ENCODE results near the gene POFUT1.

DNA sequence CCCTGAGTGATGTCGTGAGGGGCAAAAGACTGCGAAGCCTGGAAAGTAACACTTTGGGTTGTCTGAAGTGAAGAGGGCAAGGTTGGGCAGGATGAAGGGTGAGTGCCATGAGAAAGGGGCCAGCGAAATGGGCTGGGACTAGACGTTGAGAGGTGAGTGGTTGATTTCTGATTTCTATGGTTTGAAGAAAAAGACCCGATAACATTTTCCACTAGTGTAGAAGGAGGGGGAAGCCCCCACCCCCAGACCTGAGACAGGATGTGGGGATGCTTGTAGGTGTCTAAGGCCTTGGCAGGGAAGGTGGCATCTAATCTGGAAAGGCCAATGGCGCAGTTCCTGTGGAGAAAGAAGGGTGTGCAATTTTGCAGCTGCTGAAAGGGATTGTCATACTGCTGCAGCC lies 44.5 kb downstream of the POFUT1 start:
- TF ChIP-seq POLR2A (IDR thresholded peaks at IDR 0.05) (no peak), POLR2AphosphoS5 (IDR thresholded peaks at IDR 0.05) (no peak)
- TF ChIP-seq, protein P1, sequence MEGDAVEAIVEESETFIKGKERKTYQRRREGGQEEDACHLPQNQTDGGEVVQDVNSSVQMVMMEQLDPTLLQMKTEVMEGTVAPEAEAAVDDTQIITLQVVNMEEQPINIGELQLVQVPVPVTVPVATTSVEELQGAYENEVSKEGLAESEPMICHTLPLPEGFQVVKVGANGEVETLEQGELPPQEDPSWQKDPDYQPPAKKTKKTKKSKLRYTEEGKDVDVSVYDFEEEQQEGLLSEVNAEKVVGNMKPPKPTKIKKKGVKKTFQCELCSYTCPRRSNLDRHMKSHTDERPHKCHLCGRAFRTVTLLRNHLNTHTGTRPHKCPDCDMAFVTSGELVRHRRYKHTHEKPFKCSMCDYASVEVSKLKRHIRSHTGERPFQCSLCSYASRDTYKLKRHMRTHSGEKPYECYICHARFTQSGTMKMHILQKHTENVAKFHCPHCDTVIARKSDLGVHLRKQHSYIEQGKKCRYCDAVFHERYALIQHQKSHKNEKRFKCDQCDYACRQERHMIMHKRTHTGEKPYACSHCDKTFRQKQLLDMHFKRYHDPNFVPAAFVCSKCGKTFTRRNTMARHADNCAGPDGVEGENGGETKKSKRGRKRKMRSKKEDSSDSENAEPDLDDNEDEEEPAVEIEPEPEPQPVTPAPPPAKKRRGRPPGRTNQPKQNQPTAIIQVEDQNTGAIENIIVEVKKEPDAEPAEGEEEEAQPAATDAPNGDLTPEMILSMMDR (IDR thresholded peaks at IDR 0.05), result no peak

Measured in transverse colon (tissue), 4 donors.